ENCODE measurements around the gene SMR3B.

GRCh38 chr4:70426789-70427188, 43.9 kb downstream of the SMR3B start:
- TF ChIP-seq CTCF (IDR thresholded peaks at IDR 0.05): no peak
- TF ChIP-seq EP300 (IDR thresholded peaks at IDR 0.05): no peak
- no peak for TF ChIP-seq POLR2A (IDR thresholded peaks at IDR 0.05)
- TF ChIP-seq POLR2AphosphoS5 (IDR thresholded peaks at IDR 0.05): no peak

All from suprapubic skin (tissue), 4 donors.